AG04449 (cell line): Measurements from ENCODE around the gene PHPT1.

ENCODE experiments used
- CTCF ChIA-PET: fragments of 350-600 bp; formaldehyde crosslinking; extraction: SDS; loops from one replicate; lab custom pipeline; 2021; ENCODE audit warnings: antibody characterized with exemption; lab: Yijun Ruan, JAX
- POLR2A ChIA-PET: fragments of 400-600, 350-600 bp; formaldehyde crosslinking; extraction: SDS; loops from one replicate; lab custom pipeline; 2020; ENCODE audit warnings: antibody characterized with exemption, inconsistent platforms; lab: Yijun Ruan, JAX
- DNase-seq: peaks from one replicate; pipeline ENCODE4 v3.0.0-alpha.2; 2010; ENCODE audit warnings: low read depth, low spot score
- H3K4me3 ChIP-seq: 2 replicates; pipeline ENCODE4 v1.5.1; 2011; ENCODE audit warnings: low read depth, mild to moderate bottlenecking, control low read depth, low read length
- CTCF ChIP-seq: IDR thresholded peaks from one replicate; pipeline ENCODE4 v1.5.1; 2011; ENCODE audit warnings: mild to moderate bottlenecking, moderate library complexity, low read length, control low read depth, inconsistent platforms; ENCODE audit not compliant: insufficient read depth; ENCODE audit errors: missing control alignments

PHPT1 gene

GRCh38 chr9:136849960-136850865 is 1.0 kb downstream of the PHPT1 start:
- no peak for TF ChIP-seq CTCF
- CTCF ChIA-PET, result no interaction called here
- H3K4me3 ChIP-seq, result peak overlapping the region; percentile 97
- DNase-seq, result no peak
- POLR2A ChIA-PET, result interaction anchor here (1.1 kb wide), 1 partner anchor 10 kb away, joined by 3 read pairs; no protein-coding TSS in a partner anchor

GRCh38 chr9:136850866-136851775 is 1.9 kb downstream of the PHPT1 start:
- ChIA-PET POLR2A (interaction anchor here (1.1 kb wide), 1 partner anchor 12 kb away, joined by 4 read pairs; no protein-coding TSS in a partner anchor), CTCF (interaction anchor here (0.9 to 1.6 kb wide), 2 partner anchors 122 to 178 kb away, joined by 3 to 4 read pairs; no protein-coding TSS in a partner anchor)
- DNase-seq, result no peak
- H3K4me3 ChIP-seq, result peak overlapping the region; percentile 97; the same call in 1 of the 2 replicates
- TF ChIP-seq CTCF, result no peak

- ChIA-PET CTCF (interaction anchor here (0.7 to 1.6 kb wide), 3 partner anchors 9 to 177 kb away, joined by 3 to 4 read pairs (median 3); no protein-coding TSS in a partner anchor), POLR2A (interaction anchor here (1.0 to 1.1 kb wide), 2 partner anchors 10 to 11 kb away, joined by 3 to 4 read pairs; partner anchors contain the start of gene AJM1)
- no peak for DNase-seq
- TF ChIP-seq CTCF, result no peak
- H3K4me3 ChIP-seq, result no peak within 1 kb of the TSS
Observed at GRCh38 chr9:136851941-136852663, 2.9 kb downstream of the PHPT1 start, which contains the start of gene MAMDC4. TSS of gene MAMDC4 (plus strand) at chr9:136852346. CDS start at chr9:136852417, 71 bp downstream.

- no peak for TF ChIP-seq CTCF
- POLR2A ChIA-PET, result interaction anchor here (1.0 to 1.1 kb wide), 2 partner anchors 10 kb away, joined by 3 to 4 read pairs; partner anchors contain the start of gene AJM1
- CTCF ChIA-PET, result interaction anchor here (0.7 to 1.6 kb wide), 2 partner anchors 10 to 176 kb away, joined by 3 to 4 read pairs; no protein-coding TSS in a partner anchor
- no peak for DNase-seq
- no peak overlapping the region for H3K4me3 ChIP-seq
Observed at GRCh38 chr9:136852664-136853595, 3.7 kb downstream of the PHPT1 start.

GRCh38 chr9:136853596-136854112 is 4.4 kb downstream of the PHPT1 start:
- DNase-seq, result no peak
- no peak overlapping the region for H3K4me3 ChIP-seq
- TF ChIP-seq CTCF, result no peak
- ChIA-PET POLR2A (no interaction called here), CTCF (no interaction called here)
